Panc1 (cell line): Measurements from ENCODE around the gene RRAS2. TPM values are rescaled to one million over a fixed set of nuclear protein-coding genes. Genes with fewer than 3 reads are reported as not detected.

Experiments
- ATAC-seq: fragments of 200-7000 bp; cut with Tn5 transposase; 2 replicates; pipeline ENCODE4 v1.9.1; 2020; ENCODE audit warnings: mild to moderate bottlenecking, moderate library complexity
- BruUV-seq: library from RNA; stranded (reverse); fragments of 400-500 nt; replicated peaks from 2 replicates; lab custom pipeline; 2021; lab: Mats Ljungman, UMichigan
- CTCF ChIA-PET: fragments of 300-600 bp; sonication (Branson Sonifier 250); formaldehyde crosslinking; loops from one replicate; lab custom pipeline; 2022; ENCODE audit warnings: antibody characterized with exemption; lab: Charles Lee
- POLR2A ChIA-PET: fragments of 300-600 bp; sonication (Branson Sonifier 250); formaldehyde crosslinking; loops from one replicate; lab custom pipeline; 2022; ENCODE audit warnings: antibody characterized with exemption; lab: Charles Lee
- DNase-seq: peaks from one replicate; pipeline ENCODE4 v3.0.0-alpha.2; 2010; ENCODE audit warnings: low read depth, low spot score
- H3K27ac ChIP-seq: 2 replicates; pipeline ENCODE4 v1.5.1; 2011; ENCODE audit warnings: mild to moderate bottlenecking, low read length, inconsistent platforms
- H3K27me3 ChIP-seq: fragments of 200-500 bp; sonication (Bioruptor generic); 2 replicates; pipeline ENCODE4 v1.6.0; 2014; ENCODE audit warnings: low read length, inconsistent platforms; ENCODE audit not compliant: control insufficient read depth, insufficient read depth
- H3K36me3 ChIP-seq: fragments of 200-500 bp; sonication (Bioruptor generic); 2 replicates; pipeline ENCODE4 v1.5.1; 2014; ENCODE audit warnings: inconsistent platforms, mild to moderate bottlenecking, low read length, moderate library complexity; ENCODE audit not compliant: control insufficient read depth, insufficient read depth
- H3K4me1 ChIP-seq: 2 replicates; pipeline ENCODE4 v1.5.1; 2011; ENCODE audit warnings: inconsistent platforms, mild to moderate bottlenecking, low read length, moderate library complexity; ENCODE audit not compliant: control insufficient read depth, insufficient read depth
- H3K4me3 ChIP-seq, 2 experiments: 2 replicates each; pipeline ENCODE4 v1.5.1; 2011 to 2012; ENCODE audit warnings: low read depth in 2 of 2, low read length in 2 of 2, mild to moderate bottlenecking in 2 of 2, inconsistent platforms in 1 of 2, moderate library complexity in 1 of 2
- H3K9me3 ChIP-seq: fragments of 200-500 bp; sonication (Bioruptor generic); 2 replicates; pipeline ENCODE4 v1.5.1; 2014; ENCODE audit warnings: low read depth, mild to moderate bottlenecking, inconsistent platforms, low read length, moderate library complexity; ENCODE audit not compliant: control insufficient read depth, insufficient read depth
- CTCF ChIP-seq: fragments of 450-650 bp; IDR thresholded peaks from 2 replicates; pipeline ENCODE4 v1.5.1; 2017; ENCODE audit warnings: mild to moderate bottlenecking
- POLR2AphosphoS5 ChIP-seq: IDR thresholded peaks from 2 replicates; pipeline ENCODE4 v1.6.1; 2012; ENCODE audit warnings: mild to moderate bottlenecking, low read depth, low read length, moderate library complexity
- REST ChIP-seq, 2 experiments: IDR thresholded peaks; 2 replicates each; pipeline ENCODE4 v1.6.1; 2011 to 2012; ENCODE audit warnings: low read depth in 2 of 2, control low read depth in 1 of 2, low read length in 1 of 2, mild to moderate bottlenecking in 1 of 2, moderate library complexity in 1 of 2; ENCODE audit not compliant: insufficient read depth in 1 of 2
- SIN3A ChIP-seq: IDR thresholded peaks from 2 replicates; pipeline ENCODE4 v1.6.1; 2012; ENCODE audit warnings: low read depth, mild to moderate bottlenecking, low read length, moderate library complexity, borderline replicate concordance; ENCODE audit not compliant: insufficient read depth
- TCF7L2 ChIP-seq: IDR thresholded peaks from 2 replicates; pipeline ENCODE4 v1.6.1; 2011; ENCODE audit warnings: mild to moderate bottlenecking, low read depth, low read length, inconsistent platforms
- in situ Hi-C: cut with HindIII; loops from 2 replicates; pipeline ENCODE4 v1.10.0; 2016; ENCODE audit warnings: low sequenced_read_pairs, low pct_unique_long_range_greater_than_20kb
- intact Hi-C: fragments of 100-400 bp; cut with micrococcal nuclease; formaldehyde crosslinking; loops from one replicate; pipeline ENCODE4 v1.10.0; 2022; ENCODE audit not compliant: unreplicated experiment
- total RNA-seq: library from RNA; stranded (reverse); gene quantifications from one replicate; pipeline ENCODE4 v1.2.1, GENCODE V29; 2021; ENCODE audit not compliant: unreplicated experiment

Gene RRAS2
- total RNA-seq, 1 experiment from 2014 or later = 58.4 TPM

- no peak for TF ChIP-seq POLR2AphosphoS5
- TF ChIP-seq TCF7L2 = no peak
- TF ChIP-seq CTCF = no peak
- TF ChIP-seq SIN3A = no peak
- no peaks in the 10 kb centered on the region for H3K9me3 ChIP-seq
- no peak overlapping the region for H3K4me3 ChIP-seq
- no peaks in the 10 kb centered on the region for H3K4me1 ChIP-seq
- peaks cover 14% of the 10 kb centered on the region for H3K27me3 ChIP-seq
- intact Hi-C loops = loop anchor here (2.0 kb wide), 1 partner anchor 476 kb away; no protein-coding TSS in a partner anchor
- ChIA-PET POLR2A (no interaction called here), CTCF (no interaction called here)
- no peaks in the 10 kb centered on the region for H3K36me3 ChIP-seq
- in situ Hi-C loops = loop anchor here (25.0 kb wide), 1 partner anchor 286 kb away; the partner anchor contains the start of gene SPON1
- no TSS peak for BruUV-seq
- ATAC-seq = 0 out of 2 replicates have a peak, but pooled peaks have one; percentile 19
- H3K27ac ChIP-seq = no peak overlapping the region
- DNase-seq = no peak
Measured at GRCh38 chr11:14248580-14248981, 110.4 kb downstream of the RRAS2 start.

GRCh38 chr11:14245444-14245843 is 113.5 kb downstream of the RRAS2 start:
- no peak overlapping the region for H3K4me3 ChIP-seq
- no peaks in the 10 kb centered on the region for H3K36me3 ChIP-seq
- intact Hi-C loops (no loop called here), in situ Hi-C loops (loop anchor here (25.0 kb wide), 1 partner anchor 283 kb away; the partner anchor contains the start of gene SPON1)
- no TSS peak for BruUV-seq
- H3K4me1 ChIP-seq = no peaks in the 10 kb centered on the region
- H3K27ac ChIP-seq = no peak overlapping the region
- TF ChIP-seq CTCF = no peak
- TF ChIP-seq TCF7L2 = no peak
- TF ChIP-seq SIN3A = no peak
- TF ChIP-seq REST (IDR thresholded peaks at IDR 0.05; ENCODE audit: insufficient read depth in 1 of 2, low read depth in 2 of 2, low read length in 1 of 2) = no peak
- TF ChIP-seq POLR2AphosphoS5 = no peak
- H3K27me3 ChIP-seq = peaks cover 13% of the 10 kb centered on the region
- ATAC-seq (no peak), DNase-seq (no peak)
- H3K9me3 ChIP-seq = no peaks in the 10 kb centered on the region
- POLR2A ChIA-PET = no interaction called here
- CTCF ChIA-PET = no interaction called here
